ENCODE measurements around the gene FGF2. TPM values are rescaled to one million over a fixed set of nuclear protein-coding genes. Genes with fewer than 3 reads are reported as not detected.

Gene FGF2
- total RNA-seq, 1 experiment from 2014 or later, result 99.0 TPM

GRCh38 chr4:122824616-122825015 is 2.0 kb upstream of the FGF2 start:
- no peak for DNase-seq
- WGBS (ENCODE audit: extremely low coverage, insufficient read length, low lambda C conversion rate), result no CpG with 5 or more reads among the region's 2 CpGs
- Histone ChIP-seq H3K27ac (ENCODE audit: insufficient read length, low read depth, low read length) (no peak overlapping the region), H3K56ac (ENCODE audit: insufficient read length, low read depth, low read length) (no peak overlapping the region), H3K4ac (ENCODE audit: low read depth, low read length) (no peak overlapping the region), H3T11ph (ENCODE audit: low read length) (no peak overlapping the region), H4K8ac (replicated peaks; ENCODE audit: insufficient read length, low read depth, low read length) (no peak overlapping the region), H3K23ac (ENCODE audit: insufficient read length, low read depth, low read length) (no peak overlapping the region), H2BK120ac (ENCODE audit: low read depth, low read length, poor library complexity, severe bottlenecking) (no peak overlapping the region), H2AK5ac (ENCODE audit: insufficient read length, low read length) (no peak overlapping the region), H3K4me2 (ENCODE audit: insufficient read depth, insufficient read length, low read length) (no peak overlapping the region), H3K79me1 (ENCODE audit: insufficient read depth, low read depth, low read length, poor library complexity, severe bottlenecking) (no peaks in the 10 kb centered on the region), H3K14ac (ENCODE audit: insufficient read depth, low read length) (no peak overlapping the region), H3K79me2 (ENCODE audit: insufficient read depth, low read length) (peaks cover 13% of the 10 kb centered on the region), H3K27me3 (ENCODE audit: insufficient read depth, low read length) (no peaks in the 10 kb centered on the region), H3K4me1 (ENCODE audit: insufficient read depth, low read length) (peaks cover 3% of the 10 kb centered on the region; the same call in 1 of the 2 replicates), H4K20me1 (ENCODE audit: control insufficient read depth, insufficient read depth, insufficient read length) (no peaks in the 10 kb centered on the region), H2AFZ (ENCODE audit: low read length) (no peak overlapping the region), H2BK5ac (ENCODE audit: insufficient read length, low read length) (no peak overlapping the region), H2BK12ac (ENCODE audit: insufficient read length, low read depth, low read length) (no peak overlapping the region), H2BK15ac (ENCODE audit: low read depth, low read length) (no peak overlapping the region), H3K9ac (ENCODE audit: extremely low read depth, insufficient read length, low read length) (no peak overlapping the region), H3K23me2 (ENCODE audit: insufficient read length, low read depth, low read length, poor library complexity, severe bottlenecking) (peaks cover 13% of the 10 kb centered on the region), H3K9me3 (ENCODE audit: control insufficient read depth, low read depth, low read length) (no peaks in the 10 kb centered on the region), H4K91ac (ENCODE audit: insufficient read length, low read depth, low read length) (no peak overlapping the region), H3K18ac (ENCODE audit: insufficient read length, low read depth, low read length) (no peak overlapping the region), H2BK20ac (ENCODE audit: low read depth, low read length, poor library complexity, severe bottlenecking) (no peak overlapping the region), H4K5ac (ENCODE audit: insufficient read length, low read depth, low read length) (no peak overlapping the region)
- no peak overlapping the region for H3K4me3 Mint-ChIP-seq
- no peak for TF ChIP-seq CTCF (conservative IDR thresholded peaks at IDR 0.05)
- no peak overlapping the region for H3K27ac Mint-ChIP-seq
- H3K27me3 Mint-ChIP-seq (ENCODE audit: low read depth), result no peaks in the 10 kb centered on the region
- peaks cover 0 to 2% of the 10 kb centered on the region in 2 experiments; a peak in 2 of 5 replicates for H3K9me3 Mint-ChIP-seq
- peaks cover 36% of the 10 kb centered on the region in 2 experiments for H3K4me1 Mint-ChIP-seq
- peaks cover 2 to 19% (median 15%) of the 10 kb centered on the region in 3 experiments for H3K36me3 Mint-ChIP-seq (ENCODE audit: insufficient read depth in 1 of 3, low read depth in 3 of 3)

Measured in H9 (cell line).